Tracheal epithelial cell (primary cell): Measurements from ENCODE around the gene ZFX. TPM values are rescaled to one million over a fixed set of nuclear protein-coding genes. Genes with fewer than 3 reads are reported as not detected.

Experiments used
- total RNA-seq: library from RNA; depleted of rRNA; stranded (reverse); fragments of >200 nt; gene quantifications from 2 replicates; pipeline ENCODE4 v1.2.1, GENCODE V29; 2014

ZFX gene
- total RNA-seq: 23.1 and 36.9 TPM in 2 replicates

GRCh38 chrX:24149351-24150050 is at the start of gene ZFX:
Gene ZFX (plus strand): TSS chrX:24149729. CDS start chrX:24172743, 23,014 bp downstream.

Other genes starting within 250 kb of the ZFX start
- 8.9 and 16.6 TPM in 2 replicates for gene APOO, start 241.8 kb upstream of the ZFX start, total RNA-seq
- not detected in 2 replicates for gene CXorf58, start 241.7 kb upstream of the ZFX start, total RNA-seq
- 2.2 and 5.8 TPM in 2 replicates for gene KLHL15, start 122.5 kb upstream of the ZFX start, total RNA-seq
- 279 and 282 TPM in 2 replicates for gene EIF2S3, start 94.8 kb upstream of the ZFX start, total RNA-seq
- under 0.01 TPM in 1 of 2 replicates, not detected in the other for gene SUPT20HL2, start 164.3 kb downstream of the ZFX start, total RNA-seq
- gene SUPT20HL1, start 210.9 kb downstream of the ZFX start, total RNA-seq: not detected in 2 replicates